H1 (cell line): ENCODE data around the gene HTRA1. TPM values are rescaled to one million over a fixed set of nuclear protein-coding genes. Genes with fewer than 3 reads are reported as not detected.

Source experiments
- CHD7 ChIP-seq: fragments of 300-600 bp; sonication (generic); IDR thresholded peaks from 2 replicates; pipeline ENCODE4 v1.7.1; 2012; ENCODE audit warnings: low read length, moderate library complexity, mild to moderate bottlenecking, inconsistent platforms; ENCODE audit not compliant: insufficient replicate concordance
- CTBP2 ChIP-seq: IDR thresholded peaks from 2 replicates; pipeline ENCODE4 v1.7.0; 2011; ENCODE audit warnings: borderline replicate concordance, mild to moderate bottlenecking, moderate library complexity, mixed read lengths, low read length; ENCODE audit not compliant: insufficient read depth, insufficient read length
- EGR1 ChIP-seq: IDR thresholded peaks from 2 replicates; pipeline ENCODE4 v1.6.1; 2011; ENCODE audit warnings: low read depth, low read length, borderline replicate concordance
- GTF2F1 ChIP-seq: IDR thresholded peaks from 2 replicates; pipeline ENCODE4 v1.6.1; 2012; ENCODE audit warnings: low read depth, low read length, improper control_type of control experiment, borderline replicate concordance
- PHF8 ChIP-seq: fragments of 200-600 bp; sonication (generic); conservative IDR thresholded peaks from 2 replicates; pipeline ENCODE4 v1.7.1; 2012; ENCODE audit warnings: low read depth, mild to moderate bottlenecking, inconsistent platforms, low read length, moderate library complexity
- RXRA ChIP-seq: IDR thresholded peaks from 2 replicates; pipeline ENCODE4 v1.6.1; 2011; ENCODE audit warnings: low read depth, mild to moderate bottlenecking, low read length, moderate library complexity; ENCODE audit not compliant: insufficient read depth
- SP2 ChIP-seq: IDR thresholded peaks from 2 replicates; pipeline ENCODE4 v1.6.1; 2012; ENCODE audit warnings: mild to moderate bottlenecking, low read length, inconsistent platforms
- ZNF274 ChIP-seq: IDR thresholded peaks from 2 replicates; pipeline ENCODE4 v1.7.0; 2012; ENCODE audit warnings: low read length, borderline replicate concordance; ENCODE audit errors: extremely low read depth
- polyA plus RNA-seq, 7 experiments: library from polyadenylated mRNA; depleted of rRNA in 3 of 7; stranded (reverse) in 5 of 7; unstranded in 2 of 7; fragments of >200 nt in 5 of 7; fragments of 200-250 nt in 2 of 7; gene quantifications; 1 replicate in 5 of 7; 2 replicates in 1 of 7; 4 replicates in 1 of 7; pipeline versions ENCODE4 v1.2.1 to v1.2.3, GENCODE V29; 2011 to 2013; ENCODE audit warnings: missing spikeins in 2 of 7, mixed read lengths in 2 of 7
- total RNA-seq: library from RNA; stranded (reverse); fragmentation: NEBNext Ultra II Directional; extraction: Animal tissue kit (Norgen Biotek cat#: 25700); gene quantifications from 2 replicates; pipeline ENCODE4 v1.2.1, GENCODE V29; 2021

Gene HTRA1
- total and polyA plus RNA-seq, 2 of the 8 experiments (the other 6 are each of a cell fraction or from before 2014, with no cell fraction given) = 15.8 to 20.1 TPM

DNA sequence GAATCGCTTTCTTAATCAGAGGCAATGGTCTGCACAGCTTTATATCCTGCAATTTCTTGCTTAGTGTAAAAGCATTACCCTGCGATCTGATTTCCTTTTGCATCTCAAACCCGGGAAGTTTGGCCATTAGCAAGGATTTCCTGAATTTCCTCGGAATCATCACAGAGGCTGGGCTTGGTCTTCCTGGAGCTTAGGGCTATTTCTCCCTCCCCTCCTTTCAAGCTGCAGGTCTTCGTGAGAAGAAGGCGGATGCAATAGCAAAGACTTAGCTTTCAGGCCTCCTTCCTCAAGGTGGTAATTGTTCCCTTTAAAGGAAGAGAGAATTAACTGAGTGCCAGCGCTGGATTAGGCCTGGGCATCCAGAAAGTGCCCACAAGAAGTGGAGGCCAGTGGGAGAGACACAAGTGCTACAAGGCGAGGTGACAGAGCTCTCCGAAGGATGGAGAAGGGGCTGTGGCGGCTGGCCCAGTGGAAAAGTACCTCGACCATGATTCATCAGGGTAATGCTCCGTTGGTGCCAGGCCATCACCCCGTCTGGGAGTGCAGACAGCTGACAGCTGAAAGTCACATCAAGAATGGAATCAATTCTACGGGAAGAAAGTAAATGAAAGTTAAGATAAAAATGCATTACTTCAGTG, 10.9 kb upstream of the HTRA1 start (continued):
- TF ChIP-seq CHD7 (no peak), SP2 (no peak), PHF8 (no peak), CTBP2 (no peak), ZNF274 (no peak), EGR1 (no peak), RXRA (no peak), GTF2F1 (no peak)
